ENCODE results near the gene C6orf136.
A peak's percentile ranks its signal among the peaks of the same experiment; 100 is the strongest.
"Not testable (repeated sequence)": the region's sequence is repeated elsewhere in the genome, so short reads cannot be mapped to it uniquely, and the experiment has no call there.

The C6orf136 gene

GRCh38 chr6:30664994-30665767, 18.2 kb downstream of the C6orf136 start:
- no peak for DNase-seq

GRCh38 chr6:30666300-30666699, 19.4 kb downstream of the C6orf136 start:
- not testable (repeated sequence) for DNase-seq

- DNase-seq: no peak
These were observed 24.0 kb downstream of the C6orf136 start for GRCh38 chr6:30670760-30671527.

GRCh38 chr6:30672445-30673253, 25.7 kb downstream of the C6orf136 start, which contains the start of gene DHX16:
DHX16 (minus strand) TSS chr6:30673006; CDS start chr6:30672841, 165 bp downstream.
- peak; percentile 95 for DNase-seq

GRCh38 chr6:30676660-30677285, 29.8 kb downstream of the C6orf136 start:
- DNase-seq: no peak

- DNase-seq: peak; percentile 64
These were observed 32.2 kb downstream of the C6orf136 start for GRCh38 chr6:30678964-30679726.

- no peak for DNase-seq
These were observed 33.0 kb downstream of the C6orf136 start for GRCh38 chr6:30679765-30680535.

- no peak for DNase-seq
These were observed 34.8 kb downstream of the C6orf136 start for GRCh38 chr6:30681766-30682142.

GRCh38 chr6:30682143-30683117, 35.5 kb downstream of the C6orf136 start:
- DNase-seq: peak; percentile 92

- DNase-seq: no peak
These were observed 36.4 kb downstream of the C6orf136 start for GRCh38 chr6:30683183-30683979.

- no peak for DNase-seq
These were observed 37.0 kb downstream of the C6orf136 start for GRCh38 chr6:30683980-30684338.

GRCh38 chr6:30684386-30685156, 37.6 kb downstream of the C6orf136 start:
- peak; percentile 36 for DNase-seq

- peak; percentile 22 for DNase-seq
These were observed 38.5 kb downstream of the C6orf136 start for GRCh38 chr6:30685157-30686008.

GRCh38 chr6:30686009-30686907, 39.3 kb downstream of the C6orf136 start, which contains the start of gene PPP1R18:
PPP1R18 (minus strand) TSS chr6:30686645; CDS start chr6:30686018, 627 bp downstream.
- no peak for DNase-seq

GRCh38 chr6:30686908-30687658, 40.1 kb downstream of the C6orf136 start:
- peak; percentile 82 for DNase-seq
